GM10248 (cell line): ENCODE measurements around the gene NPHP3.
"Not testable (repeated sequence)": the region's sequence is repeated elsewhere in the genome, so short reads cannot be mapped to it uniquely, and the experiment has no call there.

Experiments used
- CTCF ChIA-PET: fragments of 300-600 bp; sonication (Branson Sonifier 250); formaldehyde crosslinking; extraction: SDS; loops from one replicate; lab custom pipeline; 2021; ENCODE audit warnings: antibody characterized with exemption; lab: Yijun Ruan, JAX
- POLR2A ChIA-PET: fragments of 350-650 bp; sonication (Branson Sonifier 250); formaldehyde crosslinking; extraction: SDS; loops from one replicate; lab custom pipeline; 2020; ENCODE audit warnings: antibody characterized with exemption; lab: Yijun Ruan, JAX
- DNase-seq: peaks from one replicate; pipeline ENCODE4 v3.0.0; 2012; ENCODE audit errors: extremely low spot score
- CTCF ChIP-seq: IDR thresholded peaks from 2 replicates; pipeline ENCODE4 v1.5.1; 2012; ENCODE audit warnings: mild to moderate bottlenecking, low read depth; ENCODE audit errors: extremely low read depth, missing control alignments, control extremely low read depth

NPHP3 gene

GRCh38 chr3:132722165-132723023, at the start of gene NPHP3:
NPHP3 (minus strand) TSS chr3:132722409; CDS start chr3:132722355, 54 bp downstream.
- POLR2A ChIA-PET, result no interaction called here
- peak; percentile 99 for DNase-seq
- no peak for TF ChIP-seq CTCF
- CTCF ChIA-PET, result interaction anchor here (1.0 kb wide), 1 partner anchor 9 kb away, joined by 3 read pairs; no protein-coding TSS in a partner anchor

- ChIA-PET POLR2A (no interaction called here), CTCF (no interaction called here)
- TF ChIP-seq CTCF, result no peak
- no peak for DNase-seq
These were observed 36.5 kb upstream of the NPHP3 start for GRCh38 chr3:132758740-132759139.

GRCh38 chr3:132756108-132756650, 34.0 kb upstream of the NPHP3 start:
- ChIA-PET POLR2A (no interaction called here), CTCF (no interaction called here)
- no peak for TF ChIP-seq CTCF
- DNase-seq, result no peak

- ChIA-PET POLR2A (no interaction called here), CTCF (no interaction called here)
- no peak for TF ChIP-seq CTCF
- no peak for DNase-seq
These were observed 31.7 kb upstream of the NPHP3 start for GRCh38 chr3:132753946-132754345.

- no peak for TF ChIP-seq CTCF
- ChIA-PET POLR2A (no interaction called here), CTCF (no interaction called here)
- DNase-seq, result no peak
These were observed 27.6 kb upstream of the NPHP3 start for GRCh38 chr3:132749786-132750185.

GRCh38 chr3:132746720-132747119, 24.5 kb upstream of the NPHP3 start:
- CTCF ChIA-PET, result interaction anchor here (1.1 to 1.7 kb wide), 2 partner anchors 16 to 20 kb away, joined by 3 to 4 read pairs; no protein-coding TSS in a partner anchor
- POLR2A ChIA-PET, DNase-seq: not testable (repeated sequence)

- TF ChIP-seq CTCF, result no peak
- CTCF ChIA-PET, result interaction anchor here (0.9 to 2.6 kb wide), 2 partner anchors 12 to 417 kb away, joined by 3 to 14 read pairs; no protein-coding TSS in a partner anchor
These were observed 16.1 kb upstream of the NPHP3 start for GRCh38 chr3:132738314-132738713.

More at GRCh38 chr3:132738314-132738713, 16.1 kb upstream of the NPHP3 start:
- no peak for DNase-seq
- POLR2A ChIA-PET, result no interaction called here
